Rectal smooth muscle tissue (tissue), 1 donor: ENCODE measurements around the gene PQBP1.

Experiments
- H3K27ac ChIP-seq: one replicate; pipeline ENCODE4 v1.7.0; 2013; ENCODE audit warnings: low read depth, low read length, inconsistent platforms
- H3K27me3 ChIP-seq: one replicate; pipeline ENCODE4 v1.7.0; 2013; ENCODE audit warnings: low read length; ENCODE audit not compliant: control insufficient read depth, insufficient read depth
- H3K36me3 ChIP-seq: one replicate; pipeline ENCODE4 v1.7.0; 2013; ENCODE audit warnings: low read length; ENCODE audit not compliant: control insufficient read depth, insufficient read depth
- H3K4me1 ChIP-seq: one replicate; pipeline ENCODE4 v1.7.0; 2013; ENCODE audit warnings: low read length; ENCODE audit not compliant: control insufficient read depth, insufficient read depth
- H3K4me3 ChIP-seq: one replicate; pipeline ENCODE4 v1.7.0; 2013; ENCODE audit warnings: low read length
- H3K9ac ChIP-seq: one replicate; pipeline ENCODE4 v1.7.0; 2013; ENCODE audit warnings: low read length

The PQBP1 gene

GRCh38 chrX:48918643-48919340, 21.1 kb downstream of the PQBP1 start, which contains the start of gene PIM2:
Gene PIM2 (minus strand): TSS chrX:48919024. CDS start chrX:48918834, 190 bp downstream.
- Histone ChIP-seq H3K27ac (peak within 1 kb of the TSS; percentile 45), H3K36me3 (peaks cover 4% of the 10 kb centered on the region), H3K9ac (peak within 1 kb of the TSS; percentile 10), H3K27me3 (no peaks in the 10 kb centered on the region), H3K4me1 (no peaks in the 10 kb centered on the region), H3K4me3 (peak within 1 kb of the TSS; percentile 58)

GRCh38 chrX:48919360-48919841, 21.7 kb downstream of the PQBP1 start:
- H3K27ac ChIP-seq, result peak overlapping the region; percentile 45
- no peak overlapping the region for H3K9ac ChIP-seq

GRCh38 chrX:48919947-48920717, 22.4 kb downstream of the PQBP1 start:
- no peaks in the 10 kb centered on the region for H3K4me1 ChIP-seq
- H3K4me3 ChIP-seq, result no peak overlapping the region
- H3K9ac ChIP-seq, result no peak overlapping the region
- H3K36me3 ChIP-seq, result no peaks in the 10 kb centered on the region
- H3K27me3 ChIP-seq, result no peaks in the 10 kb centered on the region
- H3K27ac ChIP-seq, result no peak overlapping the region

More at GRCh38 chrX:48919360-48919841, 21.7 kb downstream of the PQBP1 start:
- peak overlapping the region; percentile 58 for H3K4me3 ChIP-seq
- H3K27me3 ChIP-seq, result no peaks in the 10 kb centered on the region
- H3K36me3 ChIP-seq, result peaks cover under 1% of the 10 kb centered on the region
- no peaks in the 10 kb centered on the region for H3K4me1 ChIP-seq

- Histone ChIP-seq H3K27me3 (no peaks in the 10 kb centered on the region), H3K27ac (no peak overlapping the region), H3K9ac (no peak overlapping the region), H3K4me1 (no peaks in the 10 kb centered on the region), H3K36me3 (no peaks in the 10 kb centered on the region), H3K4me3 (no peak overlapping the region)
Observed at GRCh38 chrX:48920718-48921104, 23.0 kb downstream of the PQBP1 start.

- H3K4me1 ChIP-seq, result no peaks in the 10 kb centered on the region
- no peak overlapping the region for H3K27ac ChIP-seq
- no peaks in the 10 kb centered on the region for H3K36me3 ChIP-seq
- no peak overlapping the region for H3K4me3 ChIP-seq
- H3K27me3 ChIP-seq, result no peaks in the 10 kb centered on the region
- H3K9ac ChIP-seq, result no peak overlapping the region
Observed at GRCh38 chrX:48923771-48924170, 26.0 kb downstream of the PQBP1 start.

- Histone ChIP-seq H3K27me3 (no peaks in the 10 kb centered on the region), H3K4me1 (no peaks in the 10 kb centered on the region), H3K36me3 (no peaks in the 10 kb centered on the region), H3K4me3 (no peak overlapping the region), H3K27ac (no peak overlapping the region), H3K9ac (no peak overlapping the region)
Observed at GRCh38 chrX:48924270-48924669, 26.5 kb downstream of the PQBP1 start.

- H3K4me1 ChIP-seq, result no peaks in the 10 kb centered on the region
- no peak overlapping the region for H3K9ac ChIP-seq
- no peak overlapping the region for H3K27ac ChIP-seq
- no peaks in the 10 kb centered on the region for H3K36me3 ChIP-seq
- H3K27me3 ChIP-seq, result no peaks in the 10 kb centered on the region
- H3K4me3 ChIP-seq, result no peak overlapping the region
Observed at GRCh38 chrX:48927123-48927522, 29.4 kb downstream of the PQBP1 start.

GRCh38 chrX:48927736-48928382, 30.1 kb downstream of the PQBP1 start:
- Histone ChIP-seq H3K4me3 (no peak overlapping the region), H3K4me1 (no peaks in the 10 kb centered on the region), H3K9ac (no peak overlapping the region), H3K27ac (no peak overlapping the region), H3K36me3 (no peaks in the 10 kb centered on the region), H3K27me3 (no peaks in the 10 kb centered on the region)

GRCh38 chrX:48933757-48934156, 36.0 kb downstream of the PQBP1 start:
- Histone ChIP-seq H3K27ac (no peak overlapping the region), H3K27me3 (no peaks in the 10 kb centered on the region), H3K4me1 (no peaks in the 10 kb centered on the region), H3K4me3 (no peak overlapping the region), H3K9ac (no peak overlapping the region), H3K36me3 (peaks cover 3% of the 10 kb centered on the region)

- Histone ChIP-seq H3K36me3 (peaks cover 3% of the 10 kb centered on the region), H3K4me1 (no peaks in the 10 kb centered on the region), H3K27ac (no peak overlapping the region), H3K9ac (no peak overlapping the region), H3K27me3 (no peaks in the 10 kb centered on the region), H3K4me3 (no peak overlapping the region)
Observed at GRCh38 chrX:48934581-48935300, 37.0 kb downstream of the PQBP1 start.

- H3K9ac ChIP-seq, result no peak overlapping the region
- H3K4me1 ChIP-seq, result no peaks in the 10 kb centered on the region
- H3K27me3 ChIP-seq, result no peaks in the 10 kb centered on the region
- no peak overlapping the region for H3K4me3 ChIP-seq
- peaks cover 3% of the 10 kb centered on the region for H3K36me3 ChIP-seq
- H3K27ac ChIP-seq, result no peak overlapping the region
Observed at GRCh38 chrX:48935301-48935670, 37.6 kb downstream of the PQBP1 start.
